HG03342 (cell line): ENCODE data around the gene MOV10.

Experiments used
- ATAC-seq: cut with Tn5 transposase; IDR thresholded peaks from one replicate; pipeline ENCODE4 v1.9.1; 2021; ENCODE audit warnings: mild to moderate bottlenecking, moderate library complexity; ENCODE audit not compliant: unreplicated experiment

The MOV10 gene

DNA sequence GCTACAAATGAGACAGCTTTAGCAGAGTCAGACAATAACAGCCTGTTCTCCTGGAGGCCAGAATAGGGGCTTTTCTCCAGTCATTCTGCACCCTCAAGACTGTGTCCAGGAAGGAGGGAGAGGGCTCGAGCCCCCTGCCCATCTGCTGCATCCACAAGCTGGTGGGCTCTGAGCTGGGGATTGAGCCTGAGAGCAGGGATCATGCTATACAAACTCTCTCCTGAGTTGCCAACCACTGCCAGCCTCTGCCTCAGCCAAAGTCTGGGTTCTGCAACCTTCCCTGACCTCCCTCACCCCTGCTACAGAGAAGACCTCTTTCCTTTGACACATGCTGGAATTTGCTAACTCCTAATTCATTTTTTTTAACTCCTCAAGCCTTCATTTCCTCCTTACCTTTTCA is 55.5 kb downstream of the MOV10 start:
- no peak for ATAC-seq

DNA sequence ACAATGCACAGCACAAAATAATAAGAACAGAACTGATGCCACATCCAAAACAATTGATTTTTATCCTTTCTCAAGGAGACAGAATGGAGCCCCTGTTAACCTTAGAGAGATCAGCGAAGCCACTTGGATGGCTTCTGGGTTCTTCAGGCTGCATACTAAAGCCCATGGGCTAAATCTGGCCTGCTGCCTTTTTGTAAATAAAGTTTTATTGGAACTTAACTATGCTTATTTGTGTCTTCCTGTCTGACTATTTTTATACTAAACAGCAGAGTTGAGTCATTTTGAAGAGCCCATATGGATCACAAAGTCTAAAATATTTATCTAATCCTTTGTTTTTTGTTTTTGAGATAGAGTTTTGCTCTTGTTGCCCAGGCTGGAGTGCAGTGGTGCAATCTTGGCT is 57.0 kb downstream of the MOV10 start:
- ATAC-seq = no peak

DNA sequence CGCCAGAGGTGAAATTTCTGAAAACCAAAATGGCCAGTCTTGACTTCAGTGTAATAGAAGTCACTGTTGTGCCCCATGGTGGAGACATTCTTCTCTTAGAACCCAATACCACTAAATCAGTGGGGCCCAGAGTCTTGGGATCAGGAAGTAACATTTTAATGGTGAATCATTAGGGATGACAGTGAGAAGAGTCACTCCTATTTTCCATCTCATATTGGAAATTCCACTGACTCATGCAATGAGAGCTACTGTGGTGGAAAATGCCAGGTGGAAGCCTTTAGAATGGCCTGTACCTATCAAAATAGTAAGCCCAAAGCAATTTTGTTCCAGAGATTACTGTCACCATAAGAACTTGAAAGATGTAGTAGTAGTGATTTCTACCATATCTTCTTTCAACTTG is 61.3 kb downstream of the MOV10 start:
- no peak for ATAC-seq

DNA sequence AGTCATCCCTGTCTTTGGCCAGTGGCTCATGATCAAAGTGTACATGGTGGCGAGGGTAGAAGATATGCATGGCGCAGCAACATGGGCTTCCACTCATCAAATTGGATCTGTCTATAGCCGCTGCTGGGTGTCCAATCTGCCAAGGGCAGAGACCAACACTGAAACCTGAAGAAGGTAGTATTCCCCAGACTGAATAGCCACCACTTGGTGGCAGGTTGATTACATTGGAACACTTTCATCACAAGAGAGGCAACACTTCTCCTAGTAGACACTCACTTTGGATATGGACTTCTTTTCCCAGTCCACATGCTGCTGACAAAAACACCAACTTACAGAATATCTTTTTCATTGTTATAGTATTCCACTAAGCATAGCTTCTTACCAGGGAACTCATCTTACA is 63.1 kb downstream of the MOV10 start:
- ATAC-seq = no peak

DNA sequence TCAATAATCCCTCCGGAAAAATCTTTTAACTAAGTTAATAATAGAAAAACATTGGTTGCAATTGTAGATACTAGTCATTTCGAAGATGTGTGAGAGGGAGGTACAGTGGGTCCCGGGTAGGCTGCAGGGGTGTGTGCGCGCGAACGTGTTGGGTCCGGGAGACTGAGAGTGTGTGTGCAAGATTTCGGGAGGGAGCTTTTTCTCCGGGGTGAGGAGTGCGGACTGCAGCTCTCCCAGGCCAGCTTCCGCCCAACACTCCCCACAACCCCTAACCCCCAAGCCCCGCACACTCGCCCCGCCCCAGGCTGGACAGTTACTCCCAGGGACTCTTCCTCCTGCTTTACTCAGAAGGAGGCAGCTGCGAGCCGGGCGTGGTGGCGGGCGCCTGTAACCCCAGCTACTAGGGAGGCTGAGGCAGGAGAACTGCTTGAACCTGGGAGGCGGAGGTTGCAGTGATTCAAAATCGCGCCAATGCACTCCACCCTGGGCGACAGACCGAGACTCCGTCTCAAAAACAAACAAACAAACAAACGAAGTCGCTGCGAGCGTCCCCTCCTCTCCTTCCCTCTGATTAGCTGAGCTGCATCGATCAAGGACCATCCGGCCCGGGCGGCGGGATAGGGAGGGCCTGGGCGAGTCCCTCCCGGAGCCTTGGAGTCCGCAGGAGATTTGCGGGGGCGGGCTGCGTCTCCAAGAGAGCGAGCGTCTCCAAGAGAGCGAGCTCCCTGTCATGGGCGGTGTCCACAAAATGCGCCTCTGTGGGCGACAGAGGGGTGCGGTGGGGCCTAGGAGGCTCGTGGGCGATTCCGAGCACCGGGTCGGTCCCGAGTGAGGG is 68.9 kb downstream of the MOV10 start:
- no peak for ATAC-seq

DNA sequence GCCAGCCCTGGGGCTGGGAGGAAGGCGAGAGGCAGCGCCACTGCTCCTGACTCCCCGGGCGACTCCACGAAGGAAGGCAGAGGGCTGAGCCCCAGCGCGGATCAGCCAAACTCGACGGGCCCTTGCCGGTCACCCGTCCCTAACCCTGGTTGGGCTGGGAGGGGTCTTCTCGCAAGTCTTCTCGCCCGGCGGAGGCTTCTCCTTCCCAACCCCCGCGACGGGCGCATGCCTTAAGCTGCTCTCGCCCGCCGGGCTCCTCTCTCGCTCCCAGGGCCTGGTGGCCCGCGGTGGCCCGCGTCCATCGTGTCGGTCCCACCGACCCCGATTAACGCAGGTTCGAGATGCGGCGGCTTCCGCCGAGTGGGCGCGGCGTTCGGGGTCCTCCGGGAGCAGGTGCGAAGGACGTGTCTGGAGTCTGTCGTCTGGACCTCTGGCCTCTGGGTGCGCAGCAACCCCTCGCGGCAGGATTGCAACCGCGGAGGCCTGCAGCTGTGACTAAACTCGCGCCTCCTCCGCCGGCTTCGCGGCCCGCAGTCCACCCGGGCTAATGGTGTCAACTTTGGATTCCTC is 69.6 kb downstream of the MOV10 start:
- no peak for ATAC-seq

DNA sequence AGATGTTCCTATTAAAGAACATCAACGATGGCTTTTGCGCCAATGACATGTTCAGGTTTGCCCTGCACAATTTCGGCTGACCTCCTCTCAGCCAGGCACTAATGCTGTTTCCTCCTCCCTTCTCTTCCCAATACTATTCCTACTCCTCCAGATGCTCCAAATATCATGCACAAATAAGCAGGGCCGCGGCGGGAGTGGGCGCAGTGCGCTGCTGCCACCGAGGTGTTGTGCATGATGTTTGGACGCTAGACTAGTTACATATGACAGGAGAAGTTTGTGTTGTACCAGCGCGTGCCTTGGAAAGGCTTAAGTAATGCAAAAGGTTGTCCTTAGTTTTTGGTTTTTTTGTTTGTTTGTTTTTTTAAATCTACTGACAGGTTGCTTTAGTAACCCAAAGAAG is 73.9 kb downstream of the MOV10 start:
- no peak for ATAC-seq
